ENCODE data around the gene APC. TPM values are rescaled to one million over a fixed set of nuclear protein-coding genes. Genes with fewer than 3 reads are reported as not detected.
A peak's percentile ranks its signal among the peaks of the same experiment; 100 is the strongest.
"Not testable (repeated sequence)": the region's sequence is repeated elsewhere in the genome, so short reads cannot be mapped to it uniquely, and the experiment has no call there.

APC gene
- total RNA-seq, 1 donor from 2014 or later = 33.1 TPM

DNA sequence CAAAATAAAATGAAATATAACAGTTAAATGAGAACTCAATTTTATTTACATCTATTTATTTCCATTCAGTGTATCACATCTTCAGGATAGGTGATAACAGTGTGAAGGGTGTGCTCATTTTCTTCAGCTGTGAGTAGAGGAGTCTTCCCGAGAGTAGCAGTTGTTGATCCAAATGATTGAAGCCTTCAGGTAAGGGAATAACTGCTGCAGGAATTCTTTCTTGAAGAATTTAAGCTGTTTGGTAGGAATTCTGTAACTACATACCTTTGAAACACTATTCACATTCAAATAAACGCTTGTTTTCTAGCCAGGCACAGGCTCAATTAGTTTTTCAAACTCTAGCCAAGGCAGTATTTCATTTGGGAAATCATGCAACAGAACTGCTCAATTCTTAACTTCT, 138.7 kb downstream of the APC start:
- intact Hi-C loops (cut with DNase I) = no loop called here
- ATAC-seq (ENCODE audit: poor library complexity) (no peak), DNase-seq (no peak)

DNA sequence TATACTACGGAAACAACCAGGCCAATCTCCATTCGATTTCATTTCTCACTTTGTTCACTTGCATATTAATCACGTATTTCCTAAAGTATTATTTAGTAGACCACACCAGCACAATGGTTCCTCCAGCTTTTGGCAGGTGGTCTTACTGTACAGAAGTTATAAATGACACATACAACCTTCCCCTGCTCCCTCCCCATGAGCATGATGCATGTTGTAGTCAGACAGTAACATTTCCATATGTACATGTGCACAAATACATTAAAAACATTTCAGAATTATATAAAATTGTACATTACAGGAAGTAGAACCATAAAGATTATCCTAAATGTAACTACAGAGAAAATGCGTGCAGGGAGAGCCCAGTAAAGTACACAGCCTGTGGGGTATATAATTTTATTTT, 140.4 kb downstream of the APC start:
- intact Hi-C loops (cut with DNase I) = no loop called here
- ATAC-seq (ENCODE audit: poor library complexity) (no peak), DNase-seq (no peak)

DNA sequence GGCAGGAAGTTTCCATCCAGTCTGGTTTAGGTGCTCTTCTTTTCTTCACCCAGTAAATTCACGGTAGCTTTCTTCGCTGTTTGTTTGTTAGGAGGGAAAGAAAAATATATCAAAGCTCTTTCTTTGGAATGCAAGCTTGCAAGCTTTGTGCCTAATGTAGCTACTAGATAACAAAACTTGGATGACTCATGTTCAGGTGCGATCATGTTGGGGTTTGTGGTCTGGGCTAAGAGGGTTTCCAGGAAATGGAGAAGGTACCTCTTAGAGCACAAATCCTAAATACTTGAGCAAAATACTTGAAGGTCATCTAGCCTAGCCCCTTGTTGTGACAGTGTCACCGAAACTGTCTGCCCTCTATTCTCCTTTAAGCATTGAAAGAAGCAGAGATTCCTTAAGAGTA, 141.1 kb downstream of the APC start:
- ATAC-seq (ENCODE audit: poor library complexity) = no peak
- intact Hi-C loops (cut with DNase I) = no loop called here
- no peak for DNase-seq

DNA sequence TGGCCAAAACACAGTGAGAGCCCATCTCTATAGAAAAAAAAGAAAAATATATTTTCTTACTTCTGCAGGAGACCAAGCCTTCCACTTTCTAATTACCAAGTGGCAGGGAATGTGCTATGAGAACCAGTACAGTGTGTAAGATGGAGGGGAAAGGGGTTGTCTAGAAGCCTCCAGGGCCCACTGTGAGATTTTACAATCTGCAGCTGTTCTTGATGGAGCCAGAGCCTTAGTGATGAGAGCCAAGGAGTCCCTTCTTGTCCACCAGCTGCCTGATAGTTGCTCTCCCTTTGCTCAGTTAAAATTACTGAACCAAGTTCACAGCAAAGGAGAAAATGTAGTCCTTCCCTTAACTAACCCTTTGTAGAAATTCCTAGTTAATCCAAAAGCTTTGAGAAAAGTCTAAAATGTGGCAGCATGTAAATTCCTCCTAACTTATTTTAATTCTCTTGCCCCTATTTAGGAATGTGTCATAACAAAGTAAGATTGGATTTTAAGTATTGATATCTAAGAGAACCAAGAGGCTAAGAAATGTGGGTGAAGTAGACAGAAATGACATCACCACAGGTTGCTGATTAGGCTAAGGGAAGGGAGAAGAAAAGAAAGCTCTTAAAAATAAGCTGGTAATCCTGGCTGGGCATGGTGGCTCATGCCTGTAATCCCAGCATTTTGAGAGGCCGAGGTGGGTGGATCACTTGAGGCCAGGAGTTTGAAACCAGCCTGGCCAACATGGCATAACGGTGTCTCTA, 142.7 kb downstream of the APC start:
- DNase-seq (no peak), ATAC-seq (ENCODE audit: poor library complexity) (peak; percentile 54)
- intact Hi-C loops (cut with DNase I) = no loop called here

DNA sequence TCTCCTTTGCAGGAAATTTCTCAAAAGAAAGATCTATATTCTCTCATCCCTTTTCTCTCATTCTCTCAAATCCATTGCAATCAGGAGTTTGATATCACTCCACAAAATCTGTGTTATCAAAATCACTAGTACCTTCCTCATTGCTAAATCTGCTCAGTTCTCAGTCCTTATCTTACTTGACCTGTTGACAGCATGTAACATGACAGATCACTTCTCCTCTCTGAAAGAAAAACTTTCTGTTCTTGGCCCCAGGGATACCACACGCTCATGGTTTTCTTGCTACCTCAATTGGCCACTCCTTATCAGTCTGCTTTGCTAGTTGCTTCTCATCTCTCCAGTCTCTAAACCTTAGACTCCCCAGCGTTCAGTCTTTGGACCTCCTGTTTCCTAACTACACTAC, 145.5 kb downstream of the APC start:
- DNase-seq (no peak), ATAC-seq (ENCODE audit: poor library complexity) (peak; percentile 9)
- intact Hi-C loops (cut with DNase I) = no loop called here

DNA sequence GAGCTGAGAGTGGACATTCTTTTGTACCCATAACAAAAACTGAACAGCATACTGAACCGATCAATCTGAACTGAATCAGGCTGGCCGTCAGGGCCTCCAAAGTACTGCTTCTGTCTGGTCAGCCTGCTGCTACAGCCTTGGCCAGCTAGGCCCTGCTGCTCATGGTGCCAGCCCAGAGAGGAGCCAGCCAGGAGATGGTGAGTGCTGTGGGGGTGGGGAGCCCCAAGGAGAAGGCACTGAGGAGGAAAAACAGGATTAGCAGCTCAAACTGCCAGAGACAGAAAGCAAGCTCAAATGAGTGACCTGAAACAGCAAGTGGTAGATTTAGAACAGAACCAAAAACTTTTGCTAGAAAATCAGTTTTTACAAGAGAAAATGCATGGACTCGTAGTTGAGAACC, 147.3 kb downstream of the APC start:
- ATAC-seq (ENCODE audit: poor library complexity) (peak; percentile 50), DNase-seq (no peak)
- intact Hi-C loops (cut with DNase I) = no loop called here

DNA sequence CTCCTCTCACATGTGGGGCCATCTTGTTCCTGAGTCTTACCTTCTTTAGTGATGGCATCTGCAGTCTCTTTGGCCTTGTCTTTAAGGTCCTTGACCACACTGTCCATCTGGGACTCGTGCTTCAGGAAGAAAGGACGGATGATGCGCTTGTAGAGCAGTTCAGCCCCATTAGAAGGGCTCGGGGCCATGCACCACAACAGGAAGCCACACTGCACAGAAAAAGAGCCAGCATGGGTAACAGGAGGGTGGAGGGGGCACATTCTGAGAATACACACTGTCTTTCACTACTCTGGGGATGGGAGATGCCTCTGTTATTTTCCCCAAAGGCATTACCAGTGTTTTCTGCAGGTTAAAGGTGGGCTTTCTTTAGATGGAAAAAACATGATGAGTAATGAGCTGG, 149.3 kb downstream of the APC start:
- no peak for DNase-seq
- intact Hi-C loops (cut with DNase I) = no loop called here
- ATAC-seq (ENCODE audit: poor library complexity) = no peak

DNA sequence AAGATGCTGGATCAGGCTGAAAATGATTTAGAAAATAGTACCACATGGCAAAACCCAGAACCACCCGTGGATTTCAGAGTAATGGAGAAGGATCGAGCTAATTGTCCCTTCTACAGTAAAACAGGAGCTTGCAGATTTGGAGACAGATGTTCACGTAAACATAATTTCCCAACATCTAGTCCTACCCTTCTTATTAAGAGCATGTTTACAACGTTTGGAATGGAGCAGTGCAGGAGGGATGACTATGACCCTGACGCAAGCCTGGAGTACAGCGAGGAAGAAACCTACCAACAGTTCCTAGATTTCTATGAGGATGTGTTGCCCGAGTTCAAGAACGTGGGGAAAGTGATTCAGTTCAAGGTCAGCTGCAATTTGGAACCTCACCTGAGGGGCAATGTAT, 154.4 kb downstream of the APC start:
- intact Hi-C loops (cut with DNase I); ATAC-seq (ENCODE audit: poor library complexity); DNase-seq: not testable (repeated sequence)

DNA sequence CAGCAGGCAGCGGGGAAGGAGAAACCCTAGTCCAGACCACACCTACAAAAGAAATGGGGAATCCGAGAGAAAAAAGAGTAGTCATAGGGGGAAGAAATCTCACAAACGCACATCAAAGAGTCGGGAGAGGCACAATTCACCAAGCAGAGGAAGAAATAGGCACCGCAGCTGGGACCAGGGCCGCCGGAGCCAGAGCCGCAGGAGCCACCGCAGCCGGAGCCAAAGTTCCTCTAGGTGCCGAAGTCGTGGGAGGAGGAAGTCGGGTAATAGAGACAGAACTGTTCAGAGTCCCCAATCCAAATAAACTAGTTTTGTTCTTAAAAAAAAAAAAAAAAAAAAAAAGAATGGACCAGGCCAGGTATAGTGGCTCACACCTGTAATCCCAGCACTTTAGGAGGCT, 155.1 kb downstream of the APC start:
- ATAC-seq (ENCODE audit: poor library complexity) = no peak
- DNase-seq = no peak
- intact Hi-C loops (cut with DNase I) = no loop called here

DNA sequence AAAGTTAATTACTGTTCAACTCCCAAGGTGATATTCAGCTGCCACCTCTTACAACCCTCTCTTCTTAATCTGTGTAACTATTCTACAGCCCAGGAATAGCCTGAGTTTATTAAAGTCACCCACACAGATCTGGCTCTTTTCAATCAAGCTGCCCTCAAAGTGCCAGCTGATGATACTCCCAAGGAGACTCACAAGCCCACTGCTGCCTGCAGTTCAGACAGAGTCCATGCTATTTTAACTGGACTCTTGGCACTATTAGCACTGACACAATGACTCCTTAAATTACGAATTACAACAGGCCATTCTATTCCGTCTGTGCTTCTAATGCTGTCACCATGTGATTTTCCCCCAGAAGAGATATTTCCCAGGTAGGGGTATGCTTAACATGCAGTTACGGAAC, 158.0 kb downstream of the APC start:
- intact Hi-C loops (cut with DNase I) = no loop called here
- ATAC-seq (ENCODE audit: poor library complexity) = peak; percentile 83
- no peak for DNase-seq

Other genes starting within 250 kb of the APC start
- gene SRP19, start 123.4 kb downstream of the APC start, total RNA-seq = 24.8 TPM
- gene REEP5, start 184.3 kb downstream of the APC start, total RNA-seq = 112 TPM
- gene DCP2, start 238.9 kb downstream of the APC start, total RNA-seq = 19.2 TPM